ENCODE measurements around the gene CDC73.
A peak's percentile ranks its signal among the peaks of the same experiment; 100 is the strongest.

The CDC73 gene

GRCh38 chr1:193121616-193122593 is at the start of gene CDC73:
CDC73 (plus strand) TSS chr1:193122031; CDS start chr1:193122201, 170 bp downstream.
- peak; percentile 98 for DNase-seq (ENCODE audit: low read depth, low spot score)

GRCh38 chr1:193077991-193078390 is 43.8 kb upstream of the CDC73 start:
- DNase-seq (ENCODE audit: low read depth, low spot score) = no peak

GRCh38 chr1:193079187-193079586 is 42.6 kb upstream of the CDC73 start:
- DNase-seq (ENCODE audit: low read depth, low spot score) = no peak

- DNase-seq (ENCODE audit: low read depth, low spot score) = no peak
Observed at GRCh38 chr1:193083365-193084088, 38.3 kb upstream of the CDC73 start.

GRCh38 chr1:193085263-193085662 is 36.6 kb upstream of the CDC73 start:
- no peak for DNase-seq (ENCODE audit: low read depth, low spot score)

- no peak for DNase-seq (ENCODE audit: low read depth, low spot score)
Observed at GRCh38 chr1:193086342-193086741, 35.5 kb upstream of the CDC73 start.

GRCh38 chr1:193087893-193088292 is 33.9 kb upstream of the CDC73 start:
- DNase-seq (ENCODE audit: low read depth, low spot score) = no peak

GRCh38 chr1:193090865-193091264 is 31.0 kb upstream of the CDC73 start:
- no peak for DNase-seq (ENCODE audit: low read depth, low spot score)

GRCh38 chr1:193094112-193094511 is 27.7 kb upstream of the CDC73 start:
- no peak for DNase-seq (ENCODE audit: low read depth, low spot score)

GRCh38 chr1:193102662-193103061 is 19.2 kb upstream of the CDC73 start:
- no peak for DNase-seq (ENCODE audit: low read depth, low spot score)

GRCh38 chr1:193103759-193104501 is 17.9 kb upstream of the CDC73 start:
- no peak for DNase-seq (ENCODE audit: low read depth, low spot score)

GRCh38 chr1:193104502-193104906 is 17.3 kb upstream of the CDC73 start:
- DNase-seq (ENCODE audit: low read depth, low spot score) = peak; percentile 74

- peak; percentile 80 for DNase-seq (ENCODE audit: low read depth, low spot score)
Observed at GRCh38 chr1:193104907-193105820, 16.7 kb upstream of the CDC73 start, which contains the start of gene GLRX2. GLRX2 (minus strand) TSS chr1:193105414; CDS start chr1:193105382, 32 bp downstream.

- DNase-seq (ENCODE audit: low read depth, low spot score) = no peak
Observed at GRCh38 chr1:193105821-193106177, 16.0 kb upstream of the CDC73 start.

- DNase-seq (ENCODE audit: low read depth, low spot score) = no peak
Observed at GRCh38 chr1:193108471-193108870, 13.4 kb upstream of the CDC73 start.

- DNase-seq (ENCODE audit: low read depth, low spot score) = no peak
Observed at GRCh38 chr1:193109619-193110018, 12.2 kb upstream of the CDC73 start.

- DNase-seq (ENCODE audit: low read depth, low spot score) = no peak
Observed at GRCh38 chr1:193110246-193110645, 11.6 kb upstream of the CDC73 start.

- DNase-seq (ENCODE audit: low read depth, low spot score) = no peak
Observed at GRCh38 chr1:193110864-193111263, 11.0 kb upstream of the CDC73 start.

- DNase-seq (ENCODE audit: low read depth, low spot score) = peak; percentile 37
Observed at GRCh38 chr1:193111641-193112090, 10.2 kb upstream of the CDC73 start.

GRCh38 chr1:193113258-193113991 is 8.4 kb upstream of the CDC73 start:
- DNase-seq (ENCODE audit: low read depth, low spot score) = peak; percentile 57
